ENCODE measurements around the gene AFF1.
"Not testable (repeated sequence)": the region's sequence is repeated elsewhere in the genome, so short reads cannot be mapped to it uniquely, and the experiment has no call there.

Gene AFF1

GRCh38 chr4:86978709-86979108, 43.9 kb downstream of the AFF1 start:
- no peak for DNase-seq

GRCh38 chr4:86980230-86980629, 45.4 kb downstream of the AFF1 start:
- no peak for DNase-seq

- DNase-seq = no peak
Observed at GRCh38 chr4:86981789-86982188, 47.0 kb downstream of the AFF1 start.

- DNase-seq = not testable (repeated sequence)
Observed at GRCh38 chr4:86985852-86986251, 51.0 kb downstream of the AFF1 start.

- not testable (repeated sequence) for DNase-seq
Observed at GRCh38 chr4:86989658-86990057, 54.8 kb downstream of the AFF1 start.

- no peak for DNase-seq
Observed at GRCh38 chr4:86990510-86990909, 55.7 kb downstream of the AFF1 start.

GRCh38 chr4:86991994-86992393, 57.2 kb downstream of the AFF1 start:
- no peak for DNase-seq

GRCh38 chr4:86993909-86994681, 59.3 kb downstream of the AFF1 start:
- no peak for DNase-seq

- no peak for DNase-seq
Observed at GRCh38 chr4:86994686-86995085, 59.9 kb downstream of the AFF1 start.

- not testable (repeated sequence) for DNase-seq
Observed at GRCh38 chr4:86996510-86996909, 61.7 kb downstream of the AFF1 start.

GRCh38 chr4:86999136-86999643, 64.4 kb downstream of the AFF1 start:
- no peak for DNase-seq

- DNase-seq = no peak
Observed at GRCh38 chr4:87002682-87003043, 67.9 kb downstream of the AFF1 start.

GRCh38 chr4:87003266-87003665, 68.5 kb downstream of the AFF1 start:
- DNase-seq = no peak

- DNase-seq = no peak
Observed at GRCh38 chr4:87005369-87005689, 70.5 kb downstream of the AFF1 start.

- DNase-seq = peak; percentile 63
Observed at GRCh38 chr4:87005690-87006425, 71.0 kb downstream of the AFF1 start.

GRCh38 chr4:87006426-87006675, 71.5 kb downstream of the AFF1 start:
- no peak for DNase-seq

- peak; percentile 89 for DNase-seq
Observed at GRCh38 chr4:87006676-87007527, 72.1 kb downstream of the AFF1 start.

- DNase-seq = peak; percentile 78
Observed at GRCh38 chr4:87007528-87008446, 73.0 kb downstream of the AFF1 start.

GRCh38 chr4:87009095-87009648, 74.4 kb downstream of the AFF1 start:
- peak; percentile 47 for DNase-seq

- DNase-seq = no peak
Observed at GRCh38 chr4:87010192-87010591, 75.4 kb downstream of the AFF1 start.

- no peak for DNase-seq
Observed at GRCh38 chr4:87011340-87012034, 76.7 kb downstream of the AFF1 start.

Data from RPMI8226 (cell line).